Stimulated activated CD8-positive, alpha-beta memory T cell treated with anti-CD3 and anti-CD28 coated beads, Interleukin-15, amount 100 ng/mL, for 24 hours (primary cell): ENCODE results near the gene LDHA.

ENCODE experiments used
- DNase-seq: peaks from one replicate; pipeline ENCODE4 v3.0.0-alpha.2; 2020; ENCODE audit warnings: low read depth

Gene LDHA

GRCh38 chr11:18394275-18394927, at the start of gene LDHA:
LDHA (plus strand) TSS chr11:18394563; CDS start chr11:18396843, 2,280 bp downstream.
- peak; percentile 97 for DNase-seq

GRCh38 chr11:18347471-18348125, 46.8 kb upstream of the LDHA start:
- DNase-seq, result no peak

- DNase-seq, result no peak
Measured at GRCh38 chr11:18352581-18352980, 41.8 kb upstream of the LDHA start.

DNA sequence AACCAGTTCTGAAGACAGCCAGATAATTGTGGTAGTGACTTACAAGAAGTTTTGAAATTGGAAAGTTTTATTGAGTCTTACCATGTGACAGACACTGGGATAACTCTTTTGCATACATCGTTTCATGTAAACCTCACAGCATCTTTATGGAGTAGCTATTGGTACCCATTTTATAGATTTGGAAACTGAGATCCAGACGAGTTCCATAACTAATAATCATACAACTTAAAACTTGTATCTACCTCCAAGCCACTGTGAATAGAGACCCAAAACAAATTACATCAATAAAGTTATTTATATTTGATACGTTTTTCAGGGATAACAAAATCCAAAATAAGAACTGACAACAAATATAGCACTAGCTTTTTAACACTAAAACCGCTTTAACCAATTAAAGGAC, 35.7 kb upstream of the LDHA start:
- DNase-seq, result no peak

- DNase-seq, result no peak
Measured at GRCh38 chr11:18361154-18361553, 33.2 kb upstream of the LDHA start.

DNA sequence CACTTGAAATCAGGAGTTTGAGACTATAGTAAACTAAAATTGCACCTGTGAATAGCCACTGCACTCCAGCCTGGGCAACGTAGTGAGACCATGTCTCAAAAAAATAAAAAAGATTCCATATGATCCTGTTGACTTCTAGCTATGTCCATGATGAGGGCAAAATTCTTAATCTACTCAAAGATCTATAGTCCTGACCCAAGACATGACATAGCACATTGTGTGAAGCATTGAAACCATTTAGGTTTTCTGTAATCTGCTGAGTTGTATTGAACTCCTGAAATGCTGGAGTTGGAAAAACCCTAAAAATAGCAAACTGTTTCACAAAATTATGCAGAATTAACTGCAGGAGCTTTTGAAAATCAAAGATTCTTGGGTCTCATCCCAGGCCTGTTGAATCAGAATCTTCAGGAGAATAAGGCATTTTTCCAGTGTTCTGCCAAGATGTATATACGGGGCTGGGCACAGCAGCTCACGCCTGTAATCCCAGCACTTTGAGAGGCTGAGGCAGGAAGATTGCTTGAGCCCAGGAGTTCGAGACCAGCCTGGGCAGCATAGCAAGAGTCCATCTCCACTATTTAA, 29.8 kb upstream of the LDHA start:
- DNase-seq, result no peak

GRCh38 chr11:18365741-18366140, 28.6 kb upstream of the LDHA start:
- no peak for DNase-seq

GRCh38 chr11:18366286-18366685, 28.1 kb upstream of the LDHA start:
- DNase-seq, result no peak

GRCh38 chr11:18367431-18367830, 26.9 kb upstream of the LDHA start:
- DNase-seq, result no peak

GRCh38 chr11:18368221-18368620, 26.1 kb upstream of the LDHA start:
- DNase-seq, result no peak

DNA sequence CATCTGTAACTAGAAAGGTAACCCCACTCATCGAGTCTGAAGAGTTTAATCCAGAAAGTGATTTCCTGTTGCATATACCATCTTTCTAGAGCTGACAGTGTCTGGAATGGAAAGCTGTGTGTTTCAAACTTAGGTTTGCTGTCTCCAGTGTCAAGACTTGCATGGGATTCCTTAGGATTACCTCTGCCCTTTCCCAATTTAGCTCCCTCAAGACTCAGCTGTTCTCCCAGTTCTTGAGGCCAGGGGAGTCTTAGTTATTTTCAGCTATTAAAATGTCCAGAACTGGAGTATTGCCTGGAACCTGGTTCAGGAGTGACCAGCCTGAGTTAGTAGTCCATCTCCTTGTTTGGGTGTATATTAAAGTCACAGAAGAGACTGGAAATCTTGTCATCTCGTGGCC, 25.0 kb upstream of the LDHA start:
- DNase-seq, result no peak

DNA sequence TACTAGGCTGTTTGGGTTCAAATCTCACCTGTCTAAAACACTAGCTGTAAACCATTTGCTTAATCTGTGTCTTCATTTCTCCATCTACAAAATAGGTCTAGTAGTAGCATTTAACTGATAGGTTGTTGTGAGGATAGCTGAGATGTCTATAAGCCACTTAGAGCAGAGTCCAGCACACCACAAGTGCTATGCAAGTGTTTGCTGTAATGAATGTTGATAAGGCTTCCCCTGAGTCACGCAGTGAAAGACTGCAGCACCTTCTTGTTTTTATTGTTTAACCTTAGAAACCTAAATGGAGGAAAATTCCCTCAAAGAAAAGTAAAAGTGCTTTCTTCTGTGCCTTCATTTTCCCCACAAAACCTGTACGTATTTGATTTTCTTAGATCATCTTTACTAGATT, 23.1 kb upstream of the LDHA start:
- no peak for DNase-seq

DNA sequence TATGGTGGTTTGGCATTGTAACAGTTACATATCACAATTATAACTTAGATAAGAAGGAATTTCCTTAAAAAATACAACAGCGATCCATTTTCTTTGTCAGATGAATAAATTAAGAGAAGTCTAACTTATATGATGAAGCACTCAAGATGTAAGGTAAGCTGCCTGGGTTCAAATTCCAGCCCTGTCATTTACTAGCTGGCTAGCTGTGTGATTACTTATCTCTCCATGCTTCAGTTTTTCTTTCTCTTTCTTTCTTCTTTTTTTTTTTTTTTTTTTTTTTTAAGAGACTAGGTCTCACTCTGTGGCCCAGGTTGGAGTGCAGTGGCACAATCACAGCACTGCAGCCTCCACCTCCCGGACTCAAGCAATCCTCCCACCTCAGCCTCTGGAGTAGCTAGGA, 22.2 kb upstream of the LDHA start:
- no peak for DNase-seq

- no peak for DNase-seq
Measured at GRCh38 chr11:18374956-18375355, 19.4 kb upstream of the LDHA start.

DNA sequence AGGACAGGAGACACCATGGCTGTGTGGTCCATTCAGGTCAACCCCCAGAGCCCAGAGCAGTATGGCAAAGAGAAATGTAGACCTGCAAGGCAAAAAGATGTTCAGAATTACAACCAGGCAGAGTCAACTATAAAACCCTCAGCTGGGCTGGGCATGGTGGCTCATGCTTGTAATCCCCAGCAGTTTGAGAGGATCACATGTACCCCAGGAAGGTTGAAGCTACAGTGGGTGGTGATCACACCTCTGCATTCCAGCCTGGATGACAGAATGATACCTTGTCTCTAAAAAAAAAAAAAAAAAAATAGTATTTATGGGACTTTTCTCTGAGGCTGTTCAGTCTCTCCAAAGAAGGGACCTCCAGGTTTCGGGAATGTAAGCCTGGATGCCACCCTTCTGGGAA, 18.4 kb upstream of the LDHA start:
- no peak for DNase-seq

DNA sequence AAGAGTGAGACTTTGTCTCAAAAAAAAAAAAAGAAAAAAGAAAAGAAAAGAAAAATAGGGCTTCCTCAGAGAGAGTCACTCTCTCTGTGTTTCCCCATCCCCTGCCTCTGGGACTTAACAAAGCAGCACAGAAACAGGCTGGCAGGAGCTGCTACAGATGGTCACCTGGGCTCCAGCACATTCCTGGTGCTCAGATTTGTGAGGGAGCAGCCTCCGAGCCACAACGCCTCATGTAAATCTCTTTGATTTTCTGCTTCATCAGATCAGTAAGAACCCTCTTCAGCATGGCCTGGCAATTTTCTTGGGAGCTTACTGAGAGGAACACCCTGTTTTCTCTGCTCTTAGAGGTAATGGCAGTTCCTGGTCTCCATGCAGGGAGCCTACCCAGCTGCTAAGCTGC, 15.2 kb upstream of the LDHA start:
- no peak for DNase-seq

DNA sequence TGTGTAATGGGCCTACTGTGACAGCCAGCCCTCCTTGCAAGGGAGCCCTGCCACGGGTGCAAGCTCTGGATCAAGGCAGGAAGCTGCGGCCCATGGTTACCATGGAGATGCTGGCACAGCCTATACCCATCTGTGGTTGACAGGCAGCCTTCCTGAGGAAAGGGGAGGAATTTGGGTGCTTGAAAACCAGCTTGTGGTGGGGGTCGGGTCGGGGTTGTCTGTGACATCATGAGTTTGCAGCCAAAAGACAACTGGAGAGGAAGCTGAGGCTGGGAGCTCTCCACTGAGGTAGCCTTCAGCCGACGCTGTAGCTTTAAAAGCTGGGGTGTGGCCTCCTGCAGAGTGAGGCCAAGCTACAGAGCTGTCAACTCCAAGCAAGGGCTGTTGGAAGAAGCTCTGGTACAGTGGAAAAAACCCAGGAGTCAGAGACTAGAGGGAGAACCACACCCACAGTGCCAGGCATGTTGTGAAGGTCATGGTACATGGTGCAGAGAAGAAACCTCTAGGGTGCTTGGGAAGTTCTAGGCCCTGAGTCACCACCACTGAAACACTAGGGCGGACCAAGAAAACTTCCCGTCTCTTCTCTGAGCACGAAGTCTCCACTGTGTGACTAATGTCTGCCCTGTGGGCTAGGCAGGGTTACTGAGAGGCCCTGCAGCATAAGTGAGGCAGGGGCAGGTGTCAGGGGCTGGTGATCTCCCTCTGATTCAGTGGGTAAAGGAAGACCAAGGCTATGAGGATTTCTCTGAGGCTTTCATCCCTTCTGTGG, 10.8 kb upstream of the LDHA start:
- DNase-seq, result no peak

DNA sequence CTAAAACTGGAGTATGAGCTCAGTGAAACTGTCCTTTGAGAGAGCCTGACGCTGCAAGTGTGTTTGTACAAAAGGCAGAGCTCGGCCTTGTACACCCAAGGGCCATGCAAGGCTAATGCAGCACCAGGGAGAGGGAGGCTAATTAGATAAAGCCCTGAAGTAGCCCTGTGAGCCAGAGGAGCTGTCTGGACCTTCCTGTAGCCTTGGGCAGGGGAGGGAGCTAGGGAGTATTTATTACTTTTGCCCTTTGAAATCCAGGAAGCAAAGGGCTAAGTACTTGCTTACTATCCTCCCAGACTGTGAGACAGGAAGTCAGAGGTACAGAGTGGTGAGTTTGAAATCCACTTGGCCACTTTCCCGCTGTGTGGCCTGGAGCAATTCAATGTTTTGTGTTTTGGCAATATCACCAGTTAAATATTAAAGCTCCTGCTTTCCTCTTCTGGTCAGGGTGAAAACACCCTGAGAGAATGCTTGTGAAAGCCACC, 10.2 kb upstream of the LDHA start:
- no peak for DNase-seq

GRCh38 chr11:18390088-18390487, 4.3 kb upstream of the LDHA start:
- DNase-seq, result no peak

DNA sequence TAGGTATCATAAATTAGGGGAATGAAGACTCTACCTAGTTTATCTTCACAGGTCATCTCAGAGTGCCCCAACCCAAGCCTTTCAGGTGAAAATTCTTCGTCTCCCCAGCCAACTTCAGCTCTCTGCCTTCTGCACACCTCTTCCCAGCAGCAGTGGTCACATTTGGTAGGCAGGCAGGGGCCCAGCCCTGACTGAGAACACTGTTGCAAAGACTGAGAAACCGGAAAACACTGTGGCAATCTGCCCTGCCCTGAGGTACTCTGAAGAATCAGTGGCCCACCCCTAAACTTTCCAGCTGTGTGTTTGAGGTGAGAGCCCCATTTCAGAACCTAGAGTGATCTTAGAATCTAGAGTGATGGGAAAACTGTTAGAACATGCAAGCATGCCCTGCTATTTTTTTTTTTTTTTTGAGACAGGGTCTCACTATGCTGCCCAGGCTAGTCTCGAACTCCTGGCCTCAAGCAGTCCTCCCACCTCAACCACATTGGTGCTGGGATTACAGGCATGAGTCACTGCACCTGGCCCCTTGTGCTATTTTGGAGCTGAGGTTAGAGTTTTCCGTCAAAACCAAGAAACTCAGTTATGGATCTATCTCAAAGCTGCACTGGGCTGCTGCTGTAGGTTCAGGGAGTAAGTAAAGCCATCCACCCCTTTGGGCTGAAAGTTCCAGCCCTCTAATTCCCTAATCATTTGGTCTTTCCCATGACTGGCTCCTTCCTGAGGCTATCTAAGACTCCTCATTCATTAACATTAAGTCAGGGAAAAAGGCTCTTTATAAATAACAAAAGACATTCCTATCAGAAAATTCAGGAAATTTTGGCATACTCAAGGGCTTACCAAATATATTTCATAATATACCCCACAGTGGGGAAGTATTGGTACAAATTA, 1.7 kb upstream of the LDHA start:
- no peak for DNase-seq

- no peak for DNase-seq
Measured at GRCh38 chr11:18393581-18394274, 635 bp upstream of the LDHA start.
